Epithelial cell of proximal tubule (primary cell): ENCODE results near the gene ARTN. TPM values are rescaled to one million over a fixed set of nuclear protein-coding genes. Genes with fewer than 3 reads are reported as not detected.
A peak's percentile ranks its signal among the peaks of the same experiment; 100 is the strongest.

Experiments
- DNase-seq: peaks from one replicate; pipeline ENCODE4 v3.0.0-alpha.2; 2011; ENCODE audit warnings: low read depth
- H3K4me3 ChIP-seq: 2 replicates; pipeline ENCODE4 v1.5.1; 2011; ENCODE audit warnings: low read depth, mild to moderate bottlenecking, low read length
- CTCF ChIP-seq: conservative IDR thresholded peaks from 2 replicates; pipeline ENCODE4 v1.5.1; 2012; ENCODE audit warnings: low read depth, mild to moderate bottlenecking, low read length
- total RNA-seq: library from RNA; depleted of rRNA; stranded (reverse); fragments of >200 nt; gene quantifications from 2 replicates; pipeline ENCODE4 v1.2.3, GENCODE V29; 2015

Gene ARTN
- total RNA-seq: 2.0 and 14.1 TPM in 2 replicates

GRCh38 chr1:43933386-43934100 is at the start of gene ARTN:
Gene ARTN (plus strand): TSS chr1:43933801. CDS start chr1:43935657, 1,856 bp downstream.
- DNase-seq: no peak
- TF ChIP-seq CTCF: no peak
- peak within 1 kb of the TSS; percentile 49 for H3K4me3 ChIP-seq

GRCh38 chr1:43885279-43885801 is 48.3 kb upstream of the ARTN start:
- H3K4me3 ChIP-seq: no peak overlapping the region
- no peak for DNase-seq
- no peak for TF ChIP-seq CTCF

GRCh38 chr1:43887748-43888147 is 45.9 kb upstream of the ARTN start:
- no peak for DNase-seq
- no peak overlapping the region for H3K4me3 ChIP-seq
- no peak for TF ChIP-seq CTCF

- TF ChIP-seq CTCF: no peak
- no peak overlapping the region for H3K4me3 ChIP-seq
- DNase-seq: no peak
Observed at GRCh38 chr1:43890815-43891214, 42.8 kb upstream of the ARTN start.

- no peak for DNase-seq
- no peak for TF ChIP-seq CTCF
Observed at GRCh38 chr1:43893006-43893405, 40.6 kb upstream of the ARTN start.

GRCh38 chr1:43898981-43899380 is 34.6 kb upstream of the ARTN start:
- no peak for TF ChIP-seq CTCF
- no peak for DNase-seq
- H3K4me3 ChIP-seq: no peak overlapping the region

More at GRCh38 chr1:43893006-43893405, 40.6 kb upstream of the ARTN start:
- no peak overlapping the region for H3K4me3 ChIP-seq

- no peak for DNase-seq
- no peak for TF ChIP-seq CTCF
- H3K4me3 ChIP-seq: no peak overlapping the region
Observed at GRCh38 chr1:43900386-43900785, 33.2 kb upstream of the ARTN start.
